ENCODE results near the gene RABGEF1. TPM values are rescaled to one million over a fixed set of nuclear protein-coding genes. Genes with fewer than 3 reads are reported as not detected.

The RABGEF1 gene
- 19.0 and 19.9 TPM in 2 replicates for total RNA-seq

DNA sequence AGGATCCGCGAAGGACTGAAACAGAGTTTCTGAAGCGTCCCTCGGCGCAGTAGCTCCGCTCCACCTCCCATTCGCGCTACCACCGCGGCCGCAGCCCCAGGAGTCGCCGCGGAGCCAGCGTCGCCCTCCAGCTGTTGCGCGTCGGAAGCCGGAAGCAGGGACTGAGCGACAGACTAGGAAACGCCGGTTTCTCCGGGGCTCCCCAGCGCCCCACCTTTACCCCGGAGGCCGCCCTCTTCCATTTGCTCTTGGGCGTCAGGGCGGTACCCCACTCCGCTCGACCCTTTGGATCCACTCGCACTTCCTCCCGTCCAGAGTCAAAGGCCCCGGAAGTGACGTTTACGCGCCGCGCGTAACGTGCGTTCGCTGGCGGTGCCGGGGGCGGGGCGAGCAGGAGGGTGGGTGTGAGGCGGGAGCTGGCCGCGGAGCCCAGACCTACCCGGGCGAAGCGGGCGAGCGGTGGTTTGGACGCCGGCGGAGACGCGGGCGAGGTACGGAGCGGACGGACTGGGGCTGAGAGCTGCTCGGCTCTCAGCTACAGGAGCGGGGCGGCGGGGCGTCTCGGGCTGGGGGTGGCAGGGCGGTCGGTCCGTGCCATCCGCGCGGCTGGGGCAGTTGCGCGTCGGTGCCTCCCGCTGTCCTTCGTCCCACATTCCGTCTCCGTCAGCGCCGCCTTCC, at the start of gene RABGEF1:
RABGEF1 (plus strand) TSS at position 432 of the 678 bp plus-strand sequence. CDS start 31,167 bp downstream, outside the sequence.

Other genes with a start within 250 kb of the RABGEF1 start
- gene KCTD7, start 111.9 kb upstream of the RABGEF1 start, total RNA-seq = 2.8 and 3.2 TPM in 2 replicates
- gene TMEM248, start 180.5 kb downstream of the RABGEF1 start, total RNA-seq = 62.6 and 64.0 TPM in 2 replicates